Neural progenitor cell (in vitro differentiated cells): Measurements from ENCODE around the gene DPH3. TPM values are rescaled to one million over a fixed set of nuclear protein-coding genes. Genes with fewer than 3 reads are reported as not detected.
A peak's percentile ranks its signal among the peaks of the same experiment; 100 is the strongest.

Experiments
- DNase-seq: peaks from one replicate; pipeline ENCODE4 v3.0.0-alpha.2; 2016; ENCODE audit warnings: low spot score
- H2AFZ ChIP-seq: fragments of 200-600 bp; sonication (generic); replicated peaks from 2 replicates; pipeline ENCODE4 v1.6.1; 2016; ENCODE audit warnings: antibody characterized with exemption
- H3F3A ChIP-seq: fragments of 200-600 bp; sonication (generic); 2 replicates; pipeline ENCODE4 v1.6.1; 2016; ENCODE audit warnings: antibody characterized with exemption, low read depth
- H3K27ac ChIP-seq: fragments of 200-600 bp; sonication (generic); 2 replicates; pipeline ENCODE4 v1.5.1; 2016; ENCODE audit warnings: mild to moderate bottlenecking
- H3K27me3 ChIP-seq: fragments of 200-600 bp; sonication (generic); 2 replicates; pipeline ENCODE4 v1.6.1; 2016; ENCODE audit warnings: mild to moderate bottlenecking, moderate library complexity
- H3K36me3 ChIP-seq: fragments of 200-600 bp; sonication (generic); 2 replicates; pipeline ENCODE4 v1.5.1; 2016
- H3K4me1 ChIP-seq: fragments of 200-600 bp; sonication (generic); 2 replicates; pipeline ENCODE4 v1.6.1; 2016; ENCODE audit warnings: mixed run types
- H3K4me2 ChIP-seq: fragments of 200-600 bp; sonication (generic); 2 replicates; pipeline ENCODE4 v1.6.1; 2016
- H3K4me3 ChIP-seq: fragments of 200-600 bp; sonication (generic); 2 replicates; pipeline ENCODE4 v1.5.1; 2016
- H3K79me2 ChIP-seq: fragments of 200-600 bp; sonication (generic); 2 replicates; pipeline ENCODE4 v1.6.1; 2016; ENCODE audit warnings: low read depth
- H3K9ac ChIP-seq: fragments of 200-600 bp; sonication (generic); 2 replicates; pipeline ENCODE4 v1.6.1; 2016
- H3K9me3 ChIP-seq: fragments of 200-600 bp; sonication (generic); 2 replicates; pipeline ENCODE4 v1.5.1; 2016; ENCODE audit warnings: low read depth
- H4K20me1 ChIP-seq: fragments of 200-600 bp; sonication (generic); 2 replicates; pipeline ENCODE4 v1.6.1; 2016; ENCODE audit warnings: low read depth
- H3K27ac Mint-ChIP-seq: 3 replicates; pipeline ENCODE4 v1.8.0; 2021; ENCODE audit warnings: mixed read lengths
- H3K27me3 Mint-ChIP-seq: 2 replicates; pipeline ENCODE4 v1.8.0; 2022; ENCODE audit warnings: low read depth, mild to moderate bottlenecking, inconsistent platforms, moderate library complexity, mixed read lengths; ENCODE audit not compliant: insufficient read depth
- H3K36me3 Mint-ChIP-seq: 3 replicates; pipeline ENCODE4 v1.8.0; 2021; ENCODE audit warnings: mixed read lengths
- H3K4me1 Mint-ChIP-seq: 3 replicates; pipeline ENCODE4 v1.8.0; 2021; ENCODE audit warnings: mixed read lengths
- H3K4me3 Mint-ChIP-seq: 3 replicates; pipeline ENCODE4 v1.8.0; 2021; ENCODE audit warnings: mild to moderate bottlenecking, moderate library complexity, mixed read lengths
- H3K9me3 Mint-ChIP-seq: 3 replicates; pipeline ENCODE4 v1.8.0; 2020; ENCODE audit warnings: mixed read lengths
- CTCF ChIP-seq: fragments of 200-600 bp; sonication (generic); IDR thresholded peaks from 2 replicates; pipeline ENCODE4 v1.5.1; 2017; ENCODE audit warnings: antibody characterized with exemption, mild to moderate bottlenecking
- EZH2 ChIP-seq: fragments of 200-600 bp; sonication (generic); IDR thresholded peaks from 2 replicates; pipeline ENCODE4 v1.6.1; 2017; ENCODE audit warnings: antibody characterized with exemption, mild to moderate bottlenecking, moderate library complexity
- EZH2phosphoT487 ChIP-seq: fragments of 200-600 bp; sonication (generic); IDR thresholded peaks from 2 replicates; pipeline ENCODE4 v1.6.1; 2017; ENCODE audit warnings: antibody characterized with exemption
- total RNA-seq: library from RNA; depleted of rRNA; stranded (reverse); fragments of >200 nt; gene quantifications from 2 replicates; pipeline ENCODE4 v1.2.3, GENCODE V29; 2015; ENCODE audit warnings: low replicate concordance

DPH3 gene
- total RNA-seq, 1 donor from 2014 or later, result 31.2 TPM

- no peaks in the 10 kb centered on the region for H3F3A ChIP-seq
- peaks cover 9% of the 10 kb centered on the region for H3K4me1 ChIP-seq
- H3K9ac ChIP-seq, result no peak overlapping the region
- H3K27ac ChIP-seq, result no peak overlapping the region
- no peaks in the 10 kb centered on the region for H3K9me3 ChIP-seq
- H4K20me1 ChIP-seq, result no peaks in the 10 kb centered on the region
- Mint-ChIP-seq H3K36me3 (no peaks in the 10 kb centered on the region), H3K4me3 (no peak overlapping the region), H3K9me3 (no peaks in the 10 kb centered on the region), H3K4me1 (peaks cover 18% of the 10 kb centered on the region), H3K27ac (no peak overlapping the region), H3K27me3 (peaks cover 5% of the 10 kb centered on the region)
- H3K4me3 ChIP-seq, result no peak overlapping the region
- peak overlapping the region; percentile 17 for H2AFZ ChIP-seq
- H3K79me2 ChIP-seq, result no peaks in the 10 kb centered on the region
- TF ChIP-seq EZH2 (no peak), CTCF (no peak), EZH2phosphoT487 (no peak)
- DNase-seq, result no peak
- no peaks in the 10 kb centered on the region for H3K36me3 ChIP-seq
- H3K27me3 ChIP-seq, result no peaks in the 10 kb centered on the region
- H3K4me2 ChIP-seq, result no peak overlapping the region
These were observed 37.2 kb downstream of the DPH3 start for GRCh38 chr3:16227566-16227965.

- Histone ChIP-seq H3K36me3 (no peaks in the 10 kb centered on the region), H3K27me3 (no peaks in the 10 kb centered on the region), H3K9me3 (no peaks in the 10 kb centered on the region), H3K9ac (no peak overlapping the region), H3K4me3 (no peak overlapping the region), H3K79me2 (no peaks in the 10 kb centered on the region), H4K20me1 (no peaks in the 10 kb centered on the region), H3K4me1 (peaks cover 9% of the 10 kb centered on the region), H2AFZ (no peak overlapping the region), H3K4me2 (no peak overlapping the region), H3K27ac (no peak overlapping the region), H3F3A (no peaks in the 10 kb centered on the region)
- no peaks in the 10 kb centered on the region for H3K9me3 Mint-ChIP-seq
- H3K27me3 Mint-ChIP-seq, result peaks cover 6% of the 10 kb centered on the region
- no peaks in the 10 kb centered on the region for H3K36me3 Mint-ChIP-seq
- DNase-seq, result no peak
- no peak overlapping the region for H3K4me3 Mint-ChIP-seq
- peaks cover 16% of the 10 kb centered on the region for H3K4me1 Mint-ChIP-seq
- H3K27ac Mint-ChIP-seq, result no peak overlapping the region
- TF ChIP-seq EZH2phosphoT487 (no peak), CTCF (no peak), EZH2 (no peak)
These were observed 40.4 kb downstream of the DPH3 start for GRCh38 chr3:16224325-16224724.

- Histone ChIP-seq H3K79me2 (no peaks in the 10 kb centered on the region), H3K4me2 (no peak overlapping the region), H3K4me1 (peaks cover 4% of the 10 kb centered on the region), H3K4me3 (no peak overlapping the region), H3K27ac (no peak overlapping the region), H3K36me3 (no peaks in the 10 kb centered on the region), H3F3A (no peaks in the 10 kb centered on the region), H2AFZ (no peak overlapping the region), H3K9me3 (no peaks in the 10 kb centered on the region), H4K20me1 (no peaks in the 10 kb centered on the region), H3K27me3 (no peaks in the 10 kb centered on the region), H3K9ac (no peak overlapping the region)
- no peak overlapping the region for H3K4me3 Mint-ChIP-seq
- H3K36me3 Mint-ChIP-seq, result no peaks in the 10 kb centered on the region
- H3K9me3 Mint-ChIP-seq, result no peaks in the 10 kb centered on the region
- DNase-seq, result no peak
- TF ChIP-seq EZH2phosphoT487 (no peak), EZH2 (no peak), CTCF (no peak)
- H3K27ac Mint-ChIP-seq, result no peak overlapping the region
- peaks cover 10% of the 10 kb centered on the region for H3K4me1 Mint-ChIP-seq
- H3K27me3 Mint-ChIP-seq, result peaks cover 4% of the 10 kb centered on the region
These were observed 42.2 kb downstream of the DPH3 start for GRCh38 chr3:16222547-16222946.

- no peak overlapping the region for H3K4me2 ChIP-seq
- no peaks in the 10 kb centered on the region for H3K36me3 Mint-ChIP-seq
- no peak overlapping the region for H3K27ac Mint-ChIP-seq
- H3K27ac ChIP-seq, result no peak overlapping the region
- no peak overlapping the region for H2AFZ ChIP-seq
- peaks cover 7% of the 10 kb centered on the region for H3K4me1 Mint-ChIP-seq
- H3K4me3 Mint-ChIP-seq, result no peak overlapping the region
- DNase-seq, result no peak
- no peaks in the 10 kb centered on the region for H3K4me1 ChIP-seq
- no peaks in the 10 kb centered on the region for H3F3A ChIP-seq
- H3K4me3 ChIP-seq, result no peak overlapping the region
- TF ChIP-seq EZH2, result no peak
- TF ChIP-seq CTCF, result no peak
- no peak for TF ChIP-seq EZH2phosphoT487
- no peaks in the 10 kb centered on the region for H3K27me3 ChIP-seq
- no peak overlapping the region for H3K9ac ChIP-seq
- no peaks in the 10 kb centered on the region for H3K36me3 ChIP-seq
- H3K27me3 Mint-ChIP-seq, result peaks cover 4% of the 10 kb centered on the region
- no peaks in the 10 kb centered on the region for H3K79me2 ChIP-seq
- no peaks in the 10 kb centered on the region for H3K9me3 ChIP-seq
- no peaks in the 10 kb centered on the region for H3K9me3 Mint-ChIP-seq
- H4K20me1 ChIP-seq, result no peaks in the 10 kb centered on the region
These were observed 42.8 kb downstream of the DPH3 start for GRCh38 chr3:16221990-16222389.
